ENCODE data around the gene LRRC74A. TPM values are rescaled to one million over a fixed set of nuclear protein-coding genes. Genes with fewer than 3 reads are reported as not detected.

LRRC74A gene
- total and polyA plus RNA-seq, 9 of the 15 experiments (the other 6 are each of a cell fraction or from before 2014, with no cell fraction given): not detected

DNA sequence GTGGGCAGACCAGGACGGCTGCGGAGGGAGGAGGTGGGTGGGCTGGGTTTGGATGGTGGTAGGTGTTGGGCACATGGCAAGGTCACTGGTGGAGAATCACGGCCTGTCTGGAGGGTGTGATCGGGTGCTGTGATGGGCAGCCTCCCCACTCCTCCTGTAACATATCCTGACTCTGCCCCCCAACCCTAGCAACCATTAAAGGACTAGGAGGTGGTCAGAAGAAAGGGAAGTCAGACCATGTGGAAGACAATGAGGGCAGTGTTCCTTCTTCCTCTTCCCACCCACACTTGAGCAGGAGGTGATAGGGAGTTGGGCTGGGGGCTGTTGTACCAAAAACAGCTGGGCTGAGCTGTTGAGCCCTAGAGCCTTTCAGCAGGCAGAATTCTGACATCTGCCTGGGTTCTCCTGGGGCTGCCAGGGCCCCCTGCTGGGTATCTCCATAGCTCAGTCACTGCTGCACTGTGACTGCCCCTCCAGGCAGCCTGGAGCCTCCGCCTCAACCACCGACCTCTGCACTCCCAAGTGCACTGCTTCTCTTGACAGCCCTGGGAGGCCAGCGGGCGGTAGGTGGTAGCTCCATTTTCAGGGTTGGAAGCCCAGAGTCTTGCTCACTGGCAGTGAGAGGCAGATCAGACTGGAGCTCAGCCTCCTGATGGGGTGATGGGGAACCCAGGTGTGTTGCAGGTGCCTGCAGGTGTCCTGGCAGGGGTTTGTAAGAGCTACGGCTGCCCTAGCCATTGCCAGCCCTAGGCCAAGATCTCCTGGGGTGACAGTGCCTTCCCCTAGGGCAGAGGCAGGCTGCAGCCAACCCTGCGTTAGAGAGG lies 49.6 kb upstream of the LRRC74A start:
- Histone ChIP-seq H3K27me3 (ENCODE audit: control insufficient read depth in 2 of 2, insufficient read depth in 2 of 2, low read length in 2 of 2) (no peaks in the 10 kb centered on the region), H3K9me3 (replicated peaks; ENCODE audit: control insufficient read depth, insufficient read depth, low read depth, low read length) (no peaks in the 10 kb centered on the region), H3K9me1 (ENCODE audit: control insufficient read depth, insufficient read depth, low read length) (peaks cover 4% of the 10 kb centered on the region), H3K36me3 (ENCODE audit: control insufficient read depth, insufficient read depth, low read length) (no peaks in the 10 kb centered on the region), H4K20me1 (replicated peaks; ENCODE audit: control insufficient read depth, insufficient read depth, low read length) (no peaks in the 10 kb centered on the region), H3K79me2 (ENCODE audit: control insufficient read depth, insufficient read depth, low read length) (no peaks in the 10 kb centered on the region), H3K27ac (ENCODE audit: extremely low read depth, low read depth, low read length) (no peak overlapping the region), H2AFZ (ENCODE audit: low read depth, low read length) (no peak overlapping the region), H3K4me1 (replicated peaks in 1 of 2; ENCODE audit: control insufficient read depth in 2 of 2, insufficient read depth in 2 of 2, low read length in 2 of 2) (peaks cover 31 to 54% of the 10 kb centered on the region in 2 experiments), H3K4me3 (no peak overlapping the region), H3K9ac (ENCODE audit: insufficient read depth in 1 of 2, low read depth in 2 of 2, low read length in 2 of 2) (peak overlapping the region in 1 of 2 experiments; percentile 45; a peak in 2 of 4 replicates), H3K4me2 (ENCODE audit: insufficient read depth, low read length) (no peak overlapping the region)
- POLR2A ChIA-PET: no interaction called here
- ATAC-seq: peak; percentile 36
- intact Hi-C loops (cut with micrococcal nuclease): no loop called here
- in situ Hi-C loops (cut with MboI): no loop called here
- WGBS (ENCODE audit: insufficient coverage, low coverage, missing lambda C conversion rate): 33% methylated on average over 7 of the region's 10 CpGs
- no peak for TF ChIP-seq BCLAF1 (IDR thresholded peaks at IDR 0.05; ENCODE audit: borderline replicate concordance in 1 of 2, control insufficient read depth in 1 of 2, low read depth in 2 of 2, low read length in 1 of 2)
- TF ChIP-seq SMAD3 (CRISPR knock-in tag; conservative IDR thresholded peaks at IDR 0.05): no peak
- TF ChIP-seq CTCF (IDR thresholded peaks at IDR 0.05 in 2 of 3, conservative IDR thresholded peaks at IDR 0.05 in 1 of 3; ENCODE audit: insufficient read depth in 2 of 3, low read depth in 1 of 3, low read length in 3 of 3): peak in 2 of 3 experiments; percentile 43 to 59; a peak in 4 of 6 replicates
- TF ChIP-seq TFAP4 (CRISPR knock-in tag; IDR thresholded peaks at IDR 0.05; ENCODE audit: borderline replicate concordance): peak; percentile 31; the same call in 1 of the 2 replicates
- TF ChIP-seq JUNB (CRISPR knock-in tag; conservative IDR thresholded peaks at IDR 0.05): no peak
- no peak for TF ChIP-seq CBX8 (IDR thresholded peaks at IDR 0.05; ENCODE audit: borderline replicate concordance, extremely low read depth, low read depth, low read length, poor library complexity, severe bottlenecking)
- TF ChIP-seq POLR2B (IDR thresholded peaks at IDR 0.05; ENCODE audit: low read depth, partially characterized antibody): no peak
- no TSS peak for BruUV-seq (replicated peaks)
- peak; percentile 17 to 42 (median 28) for DNase-seq (ENCODE audit: extremely low read depth in 1 of 4, low spot score in 3 of 4)
- CTCF ChIA-PET (ENCODE audit: low intra/inter-chr PET ratio): no interaction called here
- no peak for FAIRE-seq

Data from K562 (cell line).